HepG2 (cell line): ENCODE measurements around the gene TMEM107. TPM values are rescaled to one million over a fixed set of nuclear protein-coding genes. Genes with fewer than 3 reads are reported as not detected.

Experiments used
- ATF4 ChIP-seq, 2 experiments: fragments of 450-650 bp in 1 of 2; sonication (generic) in 1 of 2; formaldehyde crosslinking; IDR thresholded peaks; 2 replicates each; pipeline versions ENCODE4 v1.5.0 to v1.8.0; 2020 to 2022; ENCODE audit warnings: mild to moderate bottlenecking in 1 of 2, missing genetic modification reagents in 1 of 2
- DRAP1 ChIP-seq: IDR thresholded peaks from 2 replicates; pipeline ENCODE4 v1.6.1; 2016; ENCODE audit warnings: missing genetic modification reagents, missing compliant biosample characterization
- ESRRA ChIP-seq: sonication (generic); formaldehyde crosslinking; IDR thresholded peaks from 2 replicates; pipeline ENCODE4 v1.5.1; 2020; ENCODE audit warnings: mild to moderate bottlenecking, low read depth, missing genetic modification reagents
- ETS1 ChIP-seq: sonication (generic); formaldehyde crosslinking; IDR thresholded peaks from 2 replicates; pipeline ENCODE4 v1.4.0; 2020; ENCODE audit warnings: missing genetic modification reagents
- FOXK1 ChIP-seq: sonication (generic); formaldehyde crosslinking; IDR thresholded peaks from 2 replicates; pipeline ENCODE4 v1.4.0; 2020; ENCODE audit warnings: low read depth, missing genetic modification reagents, borderline replicate concordance
- GMEB1 ChIP-seq: sonication (generic); formaldehyde crosslinking; IDR thresholded peaks from 2 replicates; pipeline ENCODE4 v1.5.1; 2020; ENCODE audit warnings: missing genetic modification reagents, mild to moderate bottlenecking, borderline replicate concordance
- HOXA9 ChIP-seq: sonication (generic); formaldehyde crosslinking; IDR thresholded peaks from 2 replicates; pipeline ENCODE4 v1.8.1; 2022; ENCODE audit warnings: missing genetic modification reagents, mild to moderate bottlenecking, moderate library complexity, borderline replicate concordance
- KLF6 ChIP-seq: IDR thresholded peaks from 2 replicates; pipeline ENCODE4 v1.8.0; 2016; ENCODE audit warnings: missing biosample characterization, missing genetic modification reagents
- MTA1 ChIP-seq: sonication (generic); formaldehyde crosslinking; IDR thresholded peaks from 2 replicates; pipeline ENCODE4 v1.4.0; 2020; ENCODE audit warnings: missing genetic modification reagents, mild to moderate bottlenecking, borderline replicate concordance
- NBN ChIP-seq: fragments of 450-650 bp; conservative IDR thresholded peaks from 2 replicates; pipeline ENCODE4 v1.6.1; 2017
- TCF12 ChIP-seq, 2 experiments: fragments of 450-650 bp in 1 of 2; sonication (generic) in 1 of 2; formaldehyde crosslinking in 1 of 2; IDR thresholded peaks; 2 replicates each; pipeline versions ENCODE4 v1.6.1 to v1.8.0; 2017 to 2022; ENCODE audit warnings: antibody characterized with exemption in 1 of 2, mild to moderate bottlenecking in 1 of 2, missing genetic modification reagents in 1 of 2, moderate library complexity in 1 of 2
- TCF7L2 ChIP-seq: IDR thresholded peaks from 2 replicates; pipeline ENCODE4 v1.6.1; 2011; ENCODE audit warnings: mild to moderate bottlenecking, low read depth, low read length, moderate library complexity
- TIGD3 ChIP-seq: sonication (generic); formaldehyde crosslinking; IDR thresholded peaks from 2 replicates; pipeline ENCODE4 v1.5.1; 2020; ENCODE audit warnings: mild to moderate bottlenecking, missing genetic modification reagents, borderline replicate concordance
- TP53 ChIP-seq: sonication (generic); formaldehyde crosslinking; conservative IDR thresholded peaks from 2 replicates; pipeline ENCODE4 v1.4.0; 2020; ENCODE audit warnings: missing genetic modification reagents
- ZBTB25 ChIP-seq: IDR thresholded peaks from 2 replicates; pipeline ENCODE4 v1.6.1; 2018; ENCODE audit warnings: missing genetic modification reagents
- ZFP36L1 ChIP-seq: sonication (generic); formaldehyde crosslinking; IDR thresholded peaks from 2 replicates; pipeline ENCODE4 v1.8.0; 2022; ENCODE audit warnings: mild to moderate bottlenecking, missing genetic modification reagents, moderate library complexity
- ZFP62 ChIP-seq: sonication (generic); formaldehyde crosslinking; IDR thresholded peaks from 2 replicates; pipeline ENCODE4 v1.4.0; 2020; ENCODE audit warnings: missing genetic modification reagents
- ZNF138 ChIP-seq: sonication (generic); formaldehyde crosslinking; IDR thresholded peaks from 2 replicates; pipeline ENCODE4 v1.5.0; 2020; ENCODE audit warnings: mild to moderate bottlenecking, low read depth, missing genetic modification reagents
- ZNF296 ChIP-seq: sonication (generic); formaldehyde crosslinking; conservative IDR thresholded peaks from 2 replicates; pipeline ENCODE4 v1.5.0; 2020; ENCODE audit warnings: mild to moderate bottlenecking, missing genetic modification reagents
- ZNF333 ChIP-seq: sonication (generic); formaldehyde crosslinking; IDR thresholded peaks from 2 replicates; pipeline ENCODE4 v1.4.0; 2020; ENCODE audit warnings: mild to moderate bottlenecking, missing genetic modification reagents, borderline replicate concordance
- ZNF660 ChIP-seq: sonication (generic); formaldehyde crosslinking; IDR thresholded peaks from 2 replicates; pipeline ENCODE4 v1.5.1; 2020; ENCODE audit warnings: mild to moderate bottlenecking, low read depth, missing genetic modification reagents, borderline replicate concordance
- ZNF775 ChIP-seq: sonication (generic); formaldehyde crosslinking; IDR thresholded peaks from 2 replicates; pipeline ENCODE4 v1.4.0; 2020; ENCODE audit warnings: missing genetic modification reagents, mild to moderate bottlenecking, moderate library complexity, borderline replicate concordance
- polyA plus RNA-seq, 8 experiments: library from polyadenylated mRNA; depleted of rRNA in 3 of 8; stranded (reverse) in 7 of 8; unstranded in 1 of 8; fragments of >200 nt; fragmentation: Illumina TruSeq in 4 of 8; extraction: Trizol in 4 of 8; gene quantifications; 2 replicates each; pipeline versions ENCODE4 v1.2.1 to v1.2.3, GENCODE V29; 2011 to 2016; ENCODE audit warnings: low read depth in 4 of 8, missing spikeins in 1 of 8, mixed read lengths in 1 of 8; ENCODE audit not compliant: insufficient read depth in 1 of 8
- total RNA-seq, 5 experiments: library from RNA; depleted of rRNA; stranded (reverse); fragments of >200 nt; fragmentation: Illumina TruSeq; extraction: Trizol; gene quantifications; 2 replicates each; pipeline ENCODE4 v1.2.3, GENCODE V29; 2016; ENCODE audit warnings: low read depth in 1 of 5

TMEM107 gene
- total and polyA plus RNA-seq, 2 of the 13 experiments (the other 11 are each of a cell fraction or from before 2014, with no cell fraction given): 7.2 to 15.3 TPM

GRCh38 chr17:8176197-8176940 is at the start of gene TMEM107 (continued):
- TF ChIP-seq ESRRA (CRISPR knock-in tag): no peak; the same call in 1 of the 2 replicates
- no peak for TF ChIP-seq TIGD3
- TF ChIP-seq FOXK1 (CRISPR knock-in tag): no peak
- no peak for TF ChIP-seq ZNF775 (CRISPR knock-in tag)
- TF ChIP-seq ZFP62 (CRISPR knock-in tag): no peak
- no peak for TF ChIP-seq ETS1
- no peak for TF ChIP-seq NBN
- TF ChIP-seq TCF12 (IDR thresholded peaks at IDR 0.05): no peak
- TF ChIP-seq TCF12 (CRISPR knock-in tag; IDR thresholded peaks at IDR 0.05): no peak
- TF ChIP-seq ZNF333 (CRISPR knock-in tag): no peak
- TF ChIP-seq ATF4 (CRISPR knock-in tag; IDR thresholded peaks at IDR 0.05): no peak
- no peak for TF ChIP-seq ZNF660 (CRISPR knock-in tag)
- no peak for TF ChIP-seq TCF7L2
- TF ChIP-seq HOXA9 (CRISPR knock-in tag): no peak
- no peak for TF ChIP-seq TP53
- TF ChIP-seq MTA1: peak; percentile 52; the same call in 1 of the 2 replicates
- no peak for TF ChIP-seq KLF6
- peak; percentile 49; the same call in 1 of the 2 replicates for TF ChIP-seq GMEB1 (CRISPR knock-in tag)
- TF ChIP-seq ZFP36L1 (CRISPR knock-in tag): no peak
- peak; percentile 66; the same call in 1 of the 2 replicates for TF ChIP-seq ZNF138
- no peak for TF ChIP-seq DRAP1
- 0 out of 2 replicates have a peak, but pooled peaks have one; percentile 39 for TF ChIP-seq ZNF296 (CRISPR knock-in tag)
- TF ChIP-seq ZBTB25: 0 out of 2 replicates have a peak, but pooled peaks have one; percentile 14
